AG09309 (cell line): ENCODE data around the gene POU5F2.

Experiments used
- DNase-seq: peaks from one replicate; pipeline ENCODE4 v3.0.0-alpha.2; 2010; ENCODE audit warnings: low read depth
- H3K4me3 ChIP-seq: 2 replicates; pipeline ENCODE4 v1.5.1; 2011; ENCODE audit warnings: mild to moderate bottlenecking, low read depth, low read length, moderate library complexity; ENCODE audit not compliant: control insufficient read depth
- CTCF ChIP-seq: IDR thresholded peaks from 2 replicates; pipeline ENCODE4 v1.5.1; 2011; ENCODE audit warnings: mild to moderate bottlenecking, low read depth, low read length, inconsistent platforms; ENCODE audit not compliant: insufficient read depth, control insufficient read depth; ENCODE audit errors: missing control alignments

The POU5F2 gene

GRCh38 chr5:93777620-93778019 is 36.2 kb upstream of the POU5F2 start:
- no peak for DNase-seq
- no peak overlapping the region for H3K4me3 ChIP-seq
- TF ChIP-seq CTCF = no peak

GRCh38 chr5:93756372-93756771 is 15.0 kb upstream of the POU5F2 start:
- H3K4me3 ChIP-seq = no peak overlapping the region
- no peak for TF ChIP-seq CTCF
- no peak for DNase-seq

GRCh38 chr5:93755716-93756115 is 14.3 kb upstream of the POU5F2 start:
- no peak for TF ChIP-seq CTCF
- H3K4me3 ChIP-seq = no peak overlapping the region
- DNase-seq = no peak

- no peak for TF ChIP-seq CTCF
- H3K4me3 ChIP-seq = no peak overlapping the region
- DNase-seq = no peak
These were observed 7.5 kb upstream of the POU5F2 start for GRCh38 chr5:93748875-93749397.

GRCh38 chr5:93746406-93747056 is 5.1 kb upstream of the POU5F2 start:
- no peak for TF ChIP-seq CTCF

GRCh38 chr5:93736284-93736683 is 5.1 kb downstream of the POU5F2 start:
- H3K4me3 ChIP-seq = no peak overlapping the region
- TF ChIP-seq CTCF = no peak
- DNase-seq = no peak

More at GRCh38 chr5:93746406-93747056, 5.1 kb upstream of the POU5F2 start:
- DNase-seq = no peak
- H3K4me3 ChIP-seq = no peak overlapping the region

GRCh38 chr5:93735378-93735777 is 6.0 kb downstream of the POU5F2 start:
- no peak for DNase-seq
- TF ChIP-seq CTCF = no peak
- H3K4me3 ChIP-seq = no peak overlapping the region
